ENCODE results near the gene AAGAB.

DNA sequence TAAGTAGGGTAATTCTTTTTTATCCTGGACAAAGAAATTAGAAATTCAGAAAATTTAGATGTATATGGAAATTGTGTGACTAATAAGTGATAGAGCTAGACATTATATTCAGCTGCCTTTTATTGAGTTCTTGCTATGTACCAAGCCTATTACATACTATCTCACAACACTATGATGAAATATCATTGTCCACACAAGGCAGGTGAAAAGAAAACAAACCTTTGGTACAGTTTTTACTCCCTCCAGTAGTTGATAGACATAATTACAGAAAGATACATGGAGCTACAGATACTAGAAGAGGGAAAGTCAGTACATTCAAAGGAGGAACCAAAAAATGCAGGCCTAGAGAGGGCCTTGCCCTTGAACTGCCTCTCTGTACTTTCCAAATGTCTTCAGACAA lies 4.9 kb upstream of the AAGAB start:
- TF ChIP-seq TAF1 (IDR thresholded peaks at IDR 0.05; ENCODE audit: borderline replicate concordance, insufficient read depth, low read length) (no peak), POLR2AphosphoS5 (IDR thresholded peaks at IDR 0.05; ENCODE audit: low read depth, low read length) (no peak), FOXP2 (optimal IDR thresholded peaks at IDR 0.05; ENCODE audit: borderline replicate concordance, extremely low read depth, extremely low read length, insufficient read depth) (no peak)
- TF ChIP-seq, protein P1, sequence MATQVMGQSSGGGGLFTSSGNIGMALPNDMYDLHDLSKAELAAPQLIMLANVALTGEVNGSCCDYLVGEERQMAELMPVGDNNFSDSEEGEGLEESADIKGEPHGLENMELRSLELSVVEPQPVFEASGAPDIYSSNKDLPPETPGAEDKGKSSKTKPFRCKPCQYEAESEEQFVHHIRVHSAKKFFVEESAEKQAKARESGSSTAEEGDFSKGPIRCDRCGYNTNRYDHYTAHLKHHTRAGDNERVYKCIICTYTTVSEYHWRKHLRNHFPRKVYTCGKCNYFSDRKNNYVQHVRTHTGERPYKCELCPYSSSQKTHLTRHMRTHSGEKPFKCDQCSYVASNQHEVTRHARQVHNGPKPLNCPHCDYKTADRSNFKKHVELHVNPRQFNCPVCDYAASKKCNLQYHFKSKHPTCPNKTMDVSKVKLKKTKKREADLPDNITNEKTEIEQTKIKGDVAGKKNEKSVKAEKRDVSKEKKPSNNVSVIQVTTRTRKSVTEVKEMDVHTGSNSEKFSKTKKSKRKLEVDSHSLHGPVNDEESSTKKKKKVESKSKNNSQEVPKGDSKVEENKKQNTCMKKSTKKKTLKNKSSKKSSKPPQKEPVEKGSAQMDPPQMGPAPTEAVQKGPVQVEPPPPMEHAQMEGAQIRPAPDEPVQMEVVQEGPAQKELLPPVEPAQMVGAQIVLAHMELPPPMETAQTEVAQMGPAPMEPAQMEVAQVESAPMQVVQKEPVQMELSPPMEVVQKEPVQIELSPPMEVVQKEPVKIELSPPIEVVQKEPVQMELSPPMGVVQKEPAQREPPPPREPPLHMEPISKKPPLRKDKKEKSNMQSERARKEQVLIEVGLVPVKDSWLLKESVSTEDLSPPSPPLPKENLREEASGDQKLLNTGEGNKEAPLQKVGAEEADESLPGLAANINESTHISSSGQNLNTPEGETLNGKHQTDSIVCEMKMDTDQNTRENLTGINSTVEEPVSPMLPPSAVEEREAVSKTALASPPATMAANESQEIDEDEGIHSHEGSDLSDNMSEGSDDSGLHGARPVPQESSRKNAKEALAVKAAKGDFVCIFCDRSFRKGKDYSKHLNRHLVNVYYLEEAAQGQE (IDR thresholded peaks at IDR 0.05; ENCODE audit: insufficient read depth in 1 of 2, low read depth in 2 of 2, low read length in 2 of 2): no peak
